Stimulated activated CD8-positive, alpha-beta memory T cell treated with anti-CD3 and anti-CD28 coated beads, Interleukin-7, amount 100 ng/mL, for 4 hours (primary cell): ENCODE measurements around the gene NIP7.

Experiments used
- DNase-seq, 2 donors: peaks; one replicate each; pipeline ENCODE4 v3.0.0-alpha.2; 2020; ENCODE audit warnings: low read depth in 2 of 2

NIP7 gene

DNA sequence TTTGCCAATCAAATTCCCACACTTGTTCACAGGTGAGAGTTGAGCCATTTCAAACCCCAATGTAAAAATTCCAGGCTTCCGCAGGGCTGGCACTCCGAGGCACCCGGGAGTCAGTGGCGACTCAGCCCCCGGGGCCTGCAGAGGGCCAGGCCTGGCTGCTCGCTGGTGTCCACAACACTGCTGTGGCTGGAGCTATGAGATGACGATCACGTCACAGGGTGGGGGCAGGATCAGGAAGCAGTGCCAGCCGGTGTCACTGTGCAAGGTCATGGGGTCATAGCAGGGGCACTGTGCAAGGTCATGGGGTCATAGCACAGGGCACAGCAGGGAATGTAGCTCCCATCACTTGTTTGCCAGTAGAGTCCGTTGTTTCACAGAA lies 20.7 kb upstream of the NIP7 start:
- no peak for DNase-seq

DNA sequence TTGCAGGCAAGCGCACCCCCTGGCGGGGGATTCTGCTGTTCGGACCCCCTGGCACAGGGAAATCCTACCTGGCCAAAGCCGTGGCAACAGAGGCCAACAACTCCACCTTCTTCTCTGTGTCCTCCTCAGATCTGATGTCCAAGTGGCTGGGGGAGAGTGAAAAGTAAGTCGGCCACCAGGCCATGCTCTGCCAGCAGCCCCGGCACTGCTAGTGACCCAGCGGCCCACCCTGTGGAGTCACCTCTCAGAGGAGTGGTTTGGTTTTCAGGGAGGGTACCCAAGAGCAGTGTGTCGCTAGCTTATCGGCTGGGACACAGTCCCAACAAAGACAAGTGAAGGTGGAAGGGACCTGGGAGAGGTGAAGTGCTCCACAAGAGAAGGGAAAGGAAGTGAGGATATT lies 20.2 kb upstream of the NIP7 start:
- no peak for DNase-seq

- DNase-seq: no peak
Observed at GRCh38 chr16:69319826-69320739, 19.5 kb upstream of the NIP7 start.

DNA sequence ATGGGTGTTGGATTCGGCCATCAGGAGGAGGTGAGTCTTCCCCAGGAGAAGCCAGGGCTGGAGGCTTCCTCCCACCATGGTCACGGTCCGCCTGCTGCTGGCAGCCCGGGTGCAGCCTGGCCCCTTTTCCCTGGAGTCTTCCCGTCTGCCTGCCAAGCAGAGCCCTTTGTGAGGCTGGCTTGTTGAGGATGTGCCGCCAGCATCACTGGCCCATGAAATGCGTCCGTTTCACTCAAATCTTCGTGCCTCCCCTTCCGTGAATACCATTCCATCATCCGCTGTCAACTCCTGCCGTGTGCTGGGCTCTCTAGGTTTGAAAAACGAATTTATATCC lies 18.9 kb upstream of the NIP7 start:
- no peak for DNase-seq

DNA sequence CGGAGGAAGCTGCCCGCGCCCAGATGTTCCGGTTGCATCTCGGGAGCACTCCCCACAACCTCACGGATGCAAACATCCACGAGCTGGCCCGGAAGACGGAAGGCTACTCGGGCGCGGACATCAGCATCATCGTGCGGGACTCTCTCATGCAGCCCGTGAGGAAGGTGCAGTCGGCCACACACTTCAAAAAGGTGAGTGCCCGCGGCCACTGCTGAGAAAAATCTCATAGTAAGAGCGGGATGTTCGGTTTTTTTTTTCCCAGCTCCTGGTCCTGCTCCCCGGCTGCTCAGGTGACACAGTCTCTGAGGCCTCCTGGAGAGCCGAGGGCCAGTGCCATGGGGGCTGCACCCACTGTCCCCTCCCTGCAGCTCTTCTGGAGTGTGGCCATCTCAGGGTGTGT lies 18.5 kb upstream of the NIP7 start:
- DNase-seq: no peak

GRCh38 chr16:69322343-69322742 lies 17.2 kb upstream of the NIP7 start:
- DNase-seq: no peak

- DNase-seq: no peak
Observed at GRCh38 chr16:69323415-69323814, 16.2 kb upstream of the NIP7 start.

DNA sequence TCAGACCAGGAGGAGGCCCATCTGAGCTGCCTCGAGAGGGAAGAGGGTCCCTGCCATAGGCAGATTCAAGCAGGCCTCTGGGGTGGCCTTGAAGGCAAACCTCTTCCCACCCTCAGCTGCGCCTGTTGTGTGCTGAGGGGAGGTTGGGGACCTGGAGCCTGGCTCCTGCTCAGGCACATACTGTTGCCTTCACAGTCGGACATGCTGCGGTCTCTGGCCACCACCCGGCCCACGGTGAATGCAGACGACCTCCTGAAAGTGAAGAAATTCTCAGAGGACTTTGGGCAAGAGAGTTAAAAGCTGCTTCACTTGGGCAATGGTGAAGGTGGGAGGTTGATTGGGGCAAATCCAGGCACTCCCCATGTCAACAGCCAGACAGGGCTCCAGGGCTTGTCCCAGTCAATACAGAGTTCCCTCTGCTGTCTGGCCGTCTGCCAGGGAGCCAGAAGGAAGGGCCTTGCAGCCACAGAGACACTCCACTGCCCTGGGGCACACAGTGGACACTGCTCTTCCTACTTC lies 15.5 kb upstream of the NIP7 start:
- no peak for DNase-seq

GRCh38 chr16:69324585-69325253 lies 14.9 kb upstream of the NIP7 start:
- DNase-seq: no peak

DNA sequence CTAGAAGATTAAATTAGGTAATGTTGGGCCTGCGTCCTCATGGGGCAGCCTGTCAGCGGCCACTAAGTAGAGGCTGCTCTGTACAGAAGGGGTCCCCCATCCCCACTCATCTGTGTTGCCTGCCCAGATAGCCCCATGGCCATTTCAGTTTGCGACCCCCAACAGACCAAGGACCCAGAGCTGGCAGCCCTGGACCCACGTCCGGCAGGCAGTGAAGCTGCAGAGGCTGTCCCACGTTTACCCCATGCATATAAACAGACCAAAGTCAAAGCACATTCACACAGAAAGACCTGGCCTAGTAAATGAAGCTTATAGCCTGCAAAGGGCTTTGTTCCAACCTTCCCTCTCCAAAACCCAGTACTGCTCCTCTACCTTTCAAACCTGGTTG lies 13.8 kb upstream of the NIP7 start:
- no peak for DNase-seq

DNA sequence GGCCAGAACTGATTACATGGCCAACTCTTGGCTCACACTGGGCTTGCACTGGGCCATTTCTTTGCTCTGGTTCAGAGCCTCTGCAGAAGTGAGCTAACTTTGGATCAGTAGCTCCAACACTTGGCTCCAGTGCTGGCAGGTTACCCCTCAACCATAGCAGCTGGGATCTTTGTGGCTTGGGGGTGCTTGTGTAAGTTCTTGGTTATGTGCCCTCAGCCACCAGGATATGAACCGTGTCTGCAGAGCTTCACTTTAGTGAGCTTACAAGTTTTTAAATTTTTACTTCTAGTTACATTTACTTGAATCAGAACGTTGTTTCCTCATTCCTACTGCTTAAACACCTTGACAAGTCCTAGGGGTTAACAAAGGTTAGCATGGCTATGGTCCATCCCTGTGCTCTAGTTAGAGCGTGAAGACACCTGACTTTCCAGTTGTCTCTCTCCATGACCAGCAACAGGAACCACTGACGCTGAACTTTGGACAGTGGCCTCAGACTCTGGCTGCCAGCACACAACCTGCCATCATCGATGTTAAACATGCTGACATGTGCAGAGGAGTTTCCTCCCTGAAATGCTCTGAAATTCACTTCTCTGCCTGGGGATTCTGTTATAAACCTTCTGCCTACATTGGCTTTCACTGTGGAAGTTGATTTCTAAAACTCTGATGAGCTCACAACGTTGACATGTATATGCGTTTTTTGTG lies 13.2 kb upstream of the NIP7 start:
- no peak for DNase-seq

DNA sequence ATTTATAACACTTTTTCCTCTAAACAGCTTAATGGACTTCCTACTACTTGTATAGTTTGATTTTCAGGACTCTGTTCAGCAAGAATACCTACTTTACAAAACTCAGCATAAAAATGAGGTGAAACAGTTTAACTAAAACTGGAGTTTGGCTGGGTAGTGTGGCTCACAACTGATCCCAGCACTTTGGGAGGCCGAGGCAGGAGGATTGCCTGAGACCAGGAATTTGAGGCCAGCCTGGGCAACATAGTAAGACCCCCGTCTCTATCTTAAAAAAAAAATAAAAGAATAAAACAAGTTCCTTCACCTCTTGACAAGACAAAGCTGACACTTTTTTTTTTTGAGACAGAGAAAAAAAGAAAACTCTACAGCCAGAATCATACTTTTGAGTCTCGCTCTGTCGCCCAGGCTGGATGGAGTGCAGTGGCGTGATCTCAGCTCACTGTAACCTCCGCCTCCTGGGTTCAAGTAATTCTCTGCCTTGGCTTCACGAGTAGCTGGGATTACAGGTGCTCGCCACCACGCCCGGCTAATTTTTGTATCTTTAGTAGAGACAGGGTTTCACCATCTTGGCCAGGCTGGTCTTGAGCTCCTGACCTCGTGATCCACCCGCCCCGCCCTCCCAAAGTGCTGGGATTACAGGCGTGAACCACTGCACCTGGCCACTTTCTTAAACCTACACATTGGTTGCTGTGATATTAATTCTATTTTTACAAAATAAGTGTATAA lies 11.8 kb upstream of the NIP7 start:
- no peak for DNase-seq

- DNase-seq: no peak
Observed at GRCh38 chr16:69328854-69329316, 10.7 kb upstream of the NIP7 start.

DNA sequence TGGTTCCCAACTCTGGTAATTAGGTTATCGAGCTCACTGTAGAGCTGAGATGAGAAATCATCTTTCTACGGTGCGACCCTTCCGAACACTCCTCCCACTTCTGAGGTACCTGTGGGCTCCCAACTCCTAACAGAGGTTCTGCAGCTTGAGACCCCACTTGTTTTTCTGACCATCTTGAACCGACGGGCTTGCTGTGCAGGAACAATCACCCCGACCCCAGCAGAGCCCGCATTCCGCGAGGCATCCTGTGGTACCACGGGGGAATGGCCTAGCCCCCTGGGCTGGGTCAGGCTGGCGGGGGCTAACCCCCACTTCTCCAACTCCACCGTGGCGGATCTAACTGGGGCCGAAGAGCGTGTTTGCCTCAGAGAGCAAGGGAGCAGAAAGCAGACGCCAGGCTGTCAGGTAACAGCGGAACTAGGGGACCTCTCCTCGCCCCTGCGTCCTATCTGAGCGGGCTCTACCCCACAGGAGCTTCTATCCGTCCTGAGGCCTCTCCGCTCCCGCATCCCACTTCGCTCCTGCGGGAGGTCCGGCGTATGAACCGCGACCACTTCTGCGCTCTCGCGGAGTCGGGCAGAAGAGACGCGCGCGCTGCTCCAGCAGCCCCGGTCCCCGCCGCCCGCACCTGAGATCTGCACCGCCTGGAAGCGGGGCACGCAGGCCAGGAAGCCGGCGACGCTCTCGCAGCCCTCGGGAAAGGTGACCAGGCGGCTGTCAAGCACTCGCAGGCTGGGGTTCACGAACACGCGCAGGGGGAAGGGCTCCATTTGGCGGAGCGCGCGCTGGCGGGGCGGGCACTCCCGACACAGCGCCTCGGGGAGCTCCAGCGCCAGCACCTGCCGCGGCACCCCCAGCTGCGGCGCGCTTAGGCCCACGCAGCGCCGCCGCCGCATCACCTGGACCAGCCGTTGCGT lies 9.9 kb upstream of the NIP7 start:
- DNase-seq: peak in 1 of 2 donors; percentile 43

GRCh38 chr16:69330286-69331109 lies 9.1 kb upstream of the NIP7 start, which contains the start of gene PDF:
TSS of gene PDF (minus strand) at chr16:69330588. CDS start at chr16:69330570, 18 bp downstream.
- DNase-seq: peak; percentile 61 to 86

DNA sequence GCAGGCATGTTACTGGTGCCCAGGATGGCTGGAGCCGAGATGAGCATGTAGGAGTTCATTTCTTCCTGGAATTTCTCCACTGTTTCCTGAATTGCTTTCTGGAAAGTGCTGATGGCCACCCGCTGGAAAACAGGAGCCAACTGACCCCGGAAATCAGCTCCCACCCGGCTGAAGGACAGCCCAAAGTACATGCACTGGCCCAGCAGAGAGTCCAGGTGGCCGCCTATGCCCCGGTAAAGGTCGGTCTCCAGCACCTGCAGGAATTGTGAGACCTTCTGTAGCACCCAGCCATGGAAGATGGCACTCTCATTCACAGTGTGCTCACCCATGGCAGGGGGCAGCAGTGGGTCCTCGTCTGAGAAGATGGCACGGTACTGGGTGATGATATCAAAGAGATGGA lies 4.9 kb upstream of the NIP7 start:
- DNase-seq: no peak

DNA sequence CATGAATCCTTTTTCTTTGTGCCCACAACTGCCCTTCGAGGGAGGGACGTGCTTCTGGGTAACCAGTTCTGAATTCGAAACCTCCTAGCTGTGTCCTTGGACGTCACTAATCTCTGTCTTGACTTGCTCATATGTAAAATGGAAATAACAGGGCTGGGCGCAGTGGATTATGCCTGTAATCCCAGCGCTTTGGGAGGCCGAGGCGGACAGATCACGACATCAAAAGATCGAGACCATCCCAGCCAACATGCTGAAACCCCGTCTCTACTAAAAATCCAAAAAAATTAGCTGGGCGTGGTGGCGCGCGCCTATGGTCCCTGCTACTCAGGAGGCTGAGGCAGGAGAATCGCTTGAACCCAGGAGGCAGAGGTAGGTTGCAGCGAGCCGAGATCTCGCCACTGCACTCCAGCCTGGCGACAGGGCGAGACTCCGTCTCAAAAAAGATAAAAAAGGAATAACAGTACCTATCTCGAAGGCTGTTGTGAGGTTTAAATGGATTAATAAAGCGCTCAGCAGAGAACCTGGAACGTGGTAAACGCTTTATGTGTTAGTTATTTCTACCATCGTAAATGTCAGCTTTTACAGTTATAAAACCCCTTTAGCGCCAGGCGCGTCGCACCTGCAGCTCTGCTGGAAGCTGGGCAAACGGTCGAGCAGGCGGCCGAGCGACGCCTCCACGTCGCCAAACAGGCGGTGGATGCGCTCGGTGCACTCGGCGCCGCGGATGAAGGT lies 849 bp upstream of the NIP7 start:
- peak in 1 of 2 donors; percentile 13 for DNase-seq

GRCh38 chr16:69340095-69340644 lies 598 bp downstream of the NIP7 start:
- no peak for DNase-seq

- no peak for DNase-seq
Observed at GRCh38 chr16:69344171-69344570, 4.6 kb downstream of the NIP7 start.
